GM12878 (cell line): ENCODE results near the gene RAD51. TPM values are rescaled to one million over a fixed set of nuclear protein-coding genes. Genes with fewer than 3 reads are reported as not detected.

Experiments
- IKZF2 ChIP-seq, 2 experiments: fragments of 450-650 bp; IDR thresholded peaks; 2 replicates each; pipeline ENCODE4 v1.6.1; 2017; ENCODE audit warnings: mild to moderate bottlenecking in 2 of 2, moderate library complexity in 2 of 2
- RCOR1 ChIP-seq: conservative IDR thresholded peaks from 2 replicates; pipeline ENCODE4 v1.6.1; 2012; ENCODE audit warnings: low read depth, low read length, improper control_type of control experiment
- ZNF207 ChIP-seq: fragments of 450-650 bp; IDR thresholded peaks from 2 replicates; pipeline ENCODE4 v1.6.1; 2014; ENCODE audit warnings: antibody characterized with exemption, mild to moderate bottlenecking, borderline replicate concordance
- polyA plus RNA-seq, 11 experiments: library from polyadenylated mRNA; depleted of rRNA in 4 of 11; unstranded in 6 of 11; stranded (reverse) in 5 of 11; fragments of >200 nt; fragmentation: Nextera tagmentation in 4 of 11; fragmentation: Illumina TruSeq in 1 of 11; extraction: Ambion mirVana in 4 of 11; extraction: Trizol in 1 of 11; gene quantifications; 1 replicate in 1 of 11; 2 replicates in 10 of 11; pipeline versions ENCODE4 v1.2.1 to v1.2.3, GENCODE V29; 2011 to 2016; ENCODE audit warnings: inconsistent platforms in 2 of 11, missing spikeins in 2 of 11, low read depth in 1 of 11
- total RNA-seq, 4 experiments: library from RNA; depleted of rRNA in 3 of 4; stranded (reverse); fragments of >200 nt in 3 of 4; fragmentation: Illumina TruSeq in 1 of 4; extraction: Trizol in 1 of 4; gene quantifications; 2 replicates each; pipeline versions ENCODE4 v1.2.1 to v1.2.3, GENCODE V29; 2013 to 2021
- TF ChIP-seq, protein P1 (sequence below): fragments of 450-650 bp; IDR thresholded peaks from 2 replicates; pipeline ENCODE4 v1.6.1; 2017; ENCODE audit warnings: mild to moderate bottlenecking, moderate library complexity
- TF ChIP-seq, protein P2 (sequence below): fragments of 450-650 bp; conservative IDR thresholded peaks from 2 replicates; pipeline ENCODE4 v1.6.1; 2017; ENCODE audit warnings: mild to moderate bottlenecking, moderate library complexity

RAD51 gene
- total and polyA plus RNA-seq, 10 of the 15 experiments (the other 5 are each of a cell fraction or from before 2014, with no cell fraction given): 13.1 to 55.0 (median 30.6) TPM

DNA sequence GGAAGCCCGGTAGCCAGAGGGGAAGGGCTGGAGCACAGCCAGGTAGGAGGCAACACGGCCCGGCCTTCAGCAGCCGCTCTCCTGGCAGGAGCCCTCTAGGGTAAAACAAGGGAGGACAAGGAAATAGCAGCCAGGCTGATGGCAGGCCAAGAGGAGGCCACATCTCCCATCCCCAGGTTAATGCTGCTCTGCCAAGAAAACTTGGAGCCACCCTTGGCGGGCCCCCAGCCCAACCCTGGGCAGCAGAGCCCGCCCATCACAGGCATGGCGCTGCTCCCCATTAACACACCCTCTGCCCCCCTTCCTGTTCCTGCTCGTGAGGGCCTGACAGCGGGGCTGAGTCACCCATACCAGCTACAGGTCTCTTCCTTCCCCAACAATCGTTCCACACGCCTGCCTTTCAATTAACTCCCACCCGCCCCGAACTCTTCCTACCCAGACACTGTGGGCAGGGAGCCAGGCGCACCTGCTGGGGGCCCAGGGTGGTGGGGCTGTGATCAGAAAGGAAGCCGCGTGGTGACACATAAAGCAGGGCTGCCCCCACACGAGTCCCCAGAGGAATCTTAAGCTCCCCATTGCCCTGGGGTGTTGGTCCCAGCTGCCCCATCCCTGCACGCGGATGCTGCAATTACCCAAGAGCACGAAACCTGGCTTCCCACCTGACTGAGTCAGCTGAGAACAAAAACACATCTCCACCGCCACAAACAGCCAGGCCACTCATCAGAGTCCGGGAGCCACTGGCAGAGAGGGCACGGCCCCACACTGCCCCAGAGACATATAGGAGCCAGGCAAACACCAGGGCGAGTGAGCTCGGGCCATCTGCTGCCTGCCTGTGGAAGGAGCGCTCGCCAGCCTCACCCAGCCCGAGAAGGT is 74.5 kb downstream of the RAD51 start, which contains the start of gene C15orf62 (continued):
- TF ChIP-seq, protein P1, sequence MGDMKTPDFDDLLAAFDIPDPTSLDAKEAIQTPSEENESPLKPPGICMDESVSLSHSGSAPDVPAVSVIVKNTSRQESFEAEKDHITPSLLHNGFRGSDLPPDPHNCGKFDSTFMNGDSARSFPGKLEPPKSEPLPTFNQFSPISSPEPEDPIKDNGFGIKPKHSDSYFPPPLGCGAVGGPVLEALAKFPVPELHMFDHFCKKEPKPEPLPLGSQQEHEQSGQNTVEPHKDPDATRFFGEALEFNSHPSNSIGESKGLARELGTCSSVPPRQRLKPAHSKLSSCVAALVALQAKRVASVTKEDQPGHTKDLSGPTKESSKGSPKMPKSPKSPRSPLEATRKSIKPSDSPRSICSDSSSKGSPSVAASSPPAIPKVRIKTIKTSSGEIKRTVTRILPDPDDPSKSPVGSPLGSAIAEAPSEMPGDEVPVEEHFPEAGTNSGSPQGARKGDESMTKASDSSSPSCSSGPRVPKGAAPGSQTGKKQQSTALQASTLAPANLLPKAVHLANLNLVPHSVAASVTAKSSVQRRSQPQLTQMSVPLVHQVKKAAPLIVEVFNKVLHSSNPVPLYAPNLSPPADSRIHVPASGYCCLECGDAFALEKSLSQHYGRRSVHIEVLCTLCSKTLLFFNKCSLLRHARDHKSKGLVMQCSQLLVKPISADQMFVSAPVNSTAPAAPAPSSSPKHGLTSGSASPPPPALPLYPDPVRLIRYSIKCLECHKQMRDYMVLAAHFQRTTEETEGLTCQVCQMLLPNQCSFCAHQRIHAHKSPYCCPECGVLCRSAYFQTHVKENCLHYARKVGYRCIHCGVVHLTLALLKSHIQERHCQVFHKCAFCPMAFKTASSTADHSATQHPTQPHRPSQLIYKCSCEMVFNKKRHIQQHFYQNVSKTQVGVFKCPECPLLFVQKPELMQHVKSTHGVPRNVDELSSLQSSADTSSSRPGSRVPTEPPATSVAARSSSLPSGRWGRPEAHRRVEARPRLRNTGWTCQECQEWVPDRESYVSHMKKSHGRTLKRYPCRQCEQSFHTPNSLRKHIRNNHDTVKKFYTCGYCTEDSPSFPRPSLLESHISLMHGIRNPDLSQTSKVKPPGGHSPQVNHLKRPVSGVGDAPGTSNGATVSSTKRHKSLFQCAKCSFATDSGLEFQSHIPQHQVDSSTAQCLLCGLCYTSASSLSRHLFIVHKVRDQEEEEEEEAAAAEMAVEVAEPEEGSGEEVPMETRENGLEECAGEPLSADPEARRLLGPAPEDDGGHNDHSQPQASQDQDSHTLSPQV: no peak
- TF ChIP-seq, protein P2, sequence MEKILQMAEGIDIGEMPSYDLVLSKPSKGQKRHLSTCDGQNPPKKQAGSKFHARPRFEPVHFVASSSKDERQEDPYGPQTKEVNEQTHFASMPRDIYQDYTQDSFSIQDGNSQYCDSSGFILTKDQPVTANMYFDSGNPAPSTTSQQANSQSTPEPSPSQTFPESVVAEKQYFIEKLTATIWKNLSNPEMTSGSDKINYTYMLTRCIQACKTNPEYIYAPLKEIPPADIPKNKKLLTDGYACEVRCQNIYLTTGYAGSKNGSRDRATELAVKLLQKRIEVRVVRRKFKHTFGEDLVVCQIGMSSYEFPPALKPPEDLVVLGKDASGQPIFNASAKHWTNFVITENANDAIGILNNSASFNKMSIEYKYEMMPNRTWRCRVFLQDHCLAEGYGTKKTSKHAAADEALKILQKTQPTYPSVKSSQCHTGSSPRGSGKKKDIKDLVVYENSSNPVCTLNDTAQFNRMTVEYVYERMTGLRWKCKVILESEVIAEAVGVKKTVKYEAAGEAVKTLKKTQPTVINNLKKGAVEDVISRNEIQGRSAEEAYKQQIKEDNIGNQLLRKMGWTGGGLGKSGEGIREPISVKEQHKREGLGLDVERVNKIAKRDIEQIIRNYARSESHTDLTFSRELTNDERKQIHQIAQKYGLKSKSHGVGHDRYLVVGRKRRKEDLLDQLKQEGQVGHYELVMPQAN: no peak
- TF ChIP-seq IKZF2 (IDR thresholded peaks at IDR 0.05): peak; percentile 51 to 62; a peak in 2 of 4 replicates
- TF ChIP-seq RCOR1: no peak
- no peak for TF ChIP-seq ZNF207
